SU-DHL-6 (cell line): Measurements from ENCODE around the gene TMEM121B.
A peak's percentile ranks its signal among the peaks of the same experiment; 100 is the strongest.

Experiments
- H2AFZ ChIP-seq: fragments of 200-600 bp; sonication (generic); 2 replicates; pipeline ENCODE4 v1.6.1; 2014; ENCODE audit warnings: low read depth, mild to moderate bottlenecking, moderate library complexity, mixed read lengths, antibody characterized with exemption, low read length; ENCODE audit not compliant: severe bottlenecking
- H3F3A ChIP-seq: fragments of 200-600 bp; shearing (Covaris generic); 2 replicates; pipeline ENCODE4 v1.6.0; 2016; ENCODE audit warnings: antibody characterized with exemption, mild to moderate bottlenecking; ENCODE audit not compliant: insufficient read depth
- H3K27ac ChIP-seq: fragments of 200-600 bp; sonication (generic); 2 replicates; pipeline ENCODE4 v1.5.1; 2016; ENCODE audit warnings: low read depth, mild to moderate bottlenecking, low read length, moderate library complexity, mixed read lengths
- H3K27me3 ChIP-seq: fragments of 200-600 bp; sonication (generic), shearing (Covaris generic); 2 replicates; pipeline ENCODE4 v1.6.0; 2014; ENCODE audit warnings: mild to moderate bottlenecking, low read length
- H3K36me3 ChIP-seq: fragments of 200-600 bp; sonication (generic); 2 replicates; pipeline ENCODE4 v1.6.1; 2014; ENCODE audit warnings: mild to moderate bottlenecking, low read length, mixed read lengths
- H3K4me2 ChIP-seq: fragments of 300-600, 200-600 bp; shearing (Covaris generic), sonication (generic); 2 replicates; pipeline ENCODE4 v1.6.0; 2014; ENCODE audit warnings: low read length, low read depth, mild to moderate bottlenecking; ENCODE audit not compliant: poor library complexity, severe bottlenecking
- H3K4me3 ChIP-seq: fragments of 200-600 bp; sonication (generic); 2 replicates; pipeline ENCODE4 v1.5.1; 2014; ENCODE audit warnings: antibody characterized with exemption, low read length, mild to moderate bottlenecking, mixed read lengths; ENCODE audit not compliant: insufficient read depth, poor library complexity, severe bottlenecking
- H3K79me2 ChIP-seq: fragments of 200-600 bp; sonication (generic); 2 replicates; pipeline ENCODE4 v1.6.1; 2014; ENCODE audit warnings: mild to moderate bottlenecking, low read length, moderate library complexity; ENCODE audit not compliant: insufficient read depth
- H3K9ac ChIP-seq: fragments of 200-600 bp; sonication (generic); 2 replicates; pipeline ENCODE4 v1.7.0; 2014; ENCODE audit warnings: mild to moderate bottlenecking, low read length
- H3K9me2 ChIP-seq: fragments of 200-600 bp; sonication (generic); replicated peaks from 2 replicates; pipeline ENCODE4 v1.6.1; 2014; ENCODE audit warnings: low read length; ENCODE audit not compliant: insufficient read depth
- H3K9me3 ChIP-seq: fragments of 200-600 bp; sonication (generic); 2 replicates; pipeline ENCODE4 v1.6.1; 2014; ENCODE audit warnings: low read length, mixed read lengths; ENCODE audit not compliant: insufficient read depth
- H4K20me1 ChIP-seq: fragments of 200-600 bp; sonication (generic); 2 replicates; pipeline ENCODE4 v1.6.1; 2014; ENCODE audit warnings: low read depth, mild to moderate bottlenecking, antibody characterized with exemption, low read length, moderate library complexity, mixed read lengths
- CTCF ChIP-seq: fragments of 200-600 bp; sonication (generic); IDR thresholded peaks from one replicate; pipeline ENCODE4 v1.5.1; 2017; ENCODE audit warnings: antibody characterized with exemption, mild to moderate bottlenecking, low read length, moderate library complexity; ENCODE audit not compliant: insufficient read depth, poor library complexity, severe bottlenecking
- EZH2phosphoT487 ChIP-seq: fragments of 200-600 bp; sonication (generic), shearing (Covaris generic); conservative IDR thresholded peaks from 2 replicates; pipeline ENCODE4 v1.6.1; 2018; ENCODE audit warnings: mild to moderate bottlenecking, antibody characterized with exemption, low read length, moderate library complexity, mixed read lengths

Gene TMEM121B

GRCh38 chr22:17158568-17159503, 37.7 kb upstream of the TMEM121B start, which contains the start of gene HDHD5:
Gene HDHD5, minus strand, starts transcription at chr22:17159277. Its CDS starts 26 bp downstream, at chr22:17159251.
- Histone ChIP-seq H4K20me1 (no peaks in the 10 kb centered on the region), H3K27ac (peak within 1 kb of the TSS; percentile 12; the same call in 1 of the 2 replicates), H3F3A (no peaks in the 10 kb centered on the region), H3K36me3 (no peaks in the 10 kb centered on the region), H3K9ac (peak within 1 kb of the TSS; percentile 75), H3K27me3 (no peaks in the 10 kb centered on the region), H3K9me3 (no peaks in the 10 kb centered on the region), H3K9me2 (no peaks in the 10 kb centered on the region), H3K79me2 (peaks cover 24% of the 10 kb centered on the region), H3K4me3 (peak within 1 kb of the TSS; percentile 63), H3K4me2 (peak within 1 kb of the TSS; percentile 75), H2AFZ (peak within 1 kb of the TSS; percentile 68)
- TF ChIP-seq EZH2phosphoT487 (no peak), CTCF (no peak)

GRCh38 chr22:17158176-17158567, 37.0 kb upstream of the TMEM121B start:
- no peaks in the 10 kb centered on the region for H3K9me2 ChIP-seq
- H3K27me3 ChIP-seq, result no peaks in the 10 kb centered on the region
- H3K79me2 ChIP-seq, result peaks cover 29% of the 10 kb centered on the region
- no peaks in the 10 kb centered on the region for H3K36me3 ChIP-seq
- H3K9ac ChIP-seq, result peak overlapping the region; percentile 75
- TF ChIP-seq CTCF (no peak), EZH2phosphoT487 (no peak)
- no peaks in the 10 kb centered on the region for H4K20me1 ChIP-seq
- peak overlapping the region; percentile 75 for H3K4me2 ChIP-seq
- 0 out of 2 replicates have a peak overlapping the region, but pooled peaks have one; percentile 12 for H3K27ac ChIP-seq
- no peaks in the 10 kb centered on the region for H3F3A ChIP-seq
- peak overlapping the region; percentile 66 for H2AFZ ChIP-seq
- peak overlapping the region; percentile 63 for H3K4me3 ChIP-seq
- no peaks in the 10 kb centered on the region for H3K9me3 ChIP-seq

- no peaks in the 10 kb centered on the region for H3K27me3 ChIP-seq
- no peak for TF ChIP-seq EZH2phosphoT487
- no peak overlapping the region for H3K9ac ChIP-seq
- H3K4me2 ChIP-seq, result peak overlapping the region; percentile 75
- no peaks in the 10 kb centered on the region for H3F3A ChIP-seq
- H2AFZ ChIP-seq, result no peak overlapping the region
- H3K79me2 ChIP-seq, result peaks cover 32% of the 10 kb centered on the region
- H4K20me1 ChIP-seq, result no peaks in the 10 kb centered on the region
- H3K9me3 ChIP-seq, result no peaks in the 10 kb centered on the region
- no peak overlapping the region for H3K27ac ChIP-seq
- no peaks in the 10 kb centered on the region for H3K36me3 ChIP-seq
- H3K9me2 ChIP-seq, result no peaks in the 10 kb centered on the region
- H3K4me3 ChIP-seq, result no peak overlapping the region
Measured at GRCh38 chr22:17157714-17158113, 36.6 kb upstream of the TMEM121B start.

- Histone ChIP-seq H3K4me2 (peak overlapping the region; percentile 15), H3K79me2 (peaks cover 44% of the 10 kb centered on the region), H3K27ac (no peak overlapping the region), H3K9me3 (no peaks in the 10 kb centered on the region), H3K27me3 (no peaks in the 10 kb centered on the region), H3K9me2 (no peaks in the 10 kb centered on the region), H3F3A (no peaks in the 10 kb centered on the region), H2AFZ (no peak overlapping the region), H3K4me3 (no peak overlapping the region), H3K36me3 (no peaks in the 10 kb centered on the region), H4K20me1 (no peaks in the 10 kb centered on the region), H3K9ac (no peak overlapping the region)
- no peak for TF ChIP-seq EZH2phosphoT487
- no peak for TF ChIP-seq CTCF
Measured at GRCh38 chr22:17155941-17156340, 34.8 kb upstream of the TMEM121B start.
